Measurements from ENCODE around the gene PLSCR4.

Gene PLSCR4

GRCh38 chr3:146160321-146160963 lies 90.5 kb downstream of the PLSCR4 start:
- DNase-seq (ENCODE audit: low spot score), result no peak

- no peak for DNase-seq (ENCODE audit: low spot score)
These were observed 91.1 kb downstream of the PLSCR4 start for GRCh38 chr3:146159616-146160320.

- no peak for DNase-seq (ENCODE audit: low spot score)
These were observed 91.9 kb downstream of the PLSCR4 start for GRCh38 chr3:146159037-146159436.

GRCh38 chr3:146157325-146158060 lies 93.4 kb downstream of the PLSCR4 start:
- no peak for DNase-seq (ENCODE audit: low spot score)

DNA sequence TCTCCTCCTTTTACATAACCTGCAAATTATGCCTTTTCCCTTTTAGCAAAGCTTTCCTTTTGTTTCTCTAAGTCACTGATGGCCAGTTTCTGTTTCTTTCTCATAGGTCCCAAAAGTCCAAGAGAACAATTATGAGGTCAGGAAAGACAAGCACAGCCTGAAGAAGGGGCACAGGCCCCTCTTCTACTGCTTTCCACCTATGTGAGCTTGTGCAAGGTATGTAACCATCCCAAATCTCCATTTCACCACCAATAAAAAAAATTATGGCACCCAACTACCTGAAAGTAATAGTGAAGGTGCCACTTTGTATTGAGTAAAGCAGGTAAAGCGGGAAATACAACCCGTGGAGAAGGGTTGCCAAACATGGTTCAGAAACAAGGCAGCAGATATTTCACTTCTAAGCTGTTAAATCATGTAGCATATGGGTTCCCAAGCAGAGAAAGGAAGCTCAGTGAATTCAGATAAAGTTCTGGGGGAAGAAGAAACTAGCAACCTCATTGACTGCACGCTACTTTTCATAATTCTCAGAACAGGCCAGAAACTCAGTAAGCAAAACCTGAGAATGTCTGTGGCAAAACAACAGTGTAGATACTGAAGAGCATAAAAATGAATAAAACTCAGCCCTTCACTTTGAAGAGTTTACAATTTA lies 94.1 kb downstream of the PLSCR4 start:
- DNase-seq (ENCODE audit: low spot score), result no peak

DNA sequence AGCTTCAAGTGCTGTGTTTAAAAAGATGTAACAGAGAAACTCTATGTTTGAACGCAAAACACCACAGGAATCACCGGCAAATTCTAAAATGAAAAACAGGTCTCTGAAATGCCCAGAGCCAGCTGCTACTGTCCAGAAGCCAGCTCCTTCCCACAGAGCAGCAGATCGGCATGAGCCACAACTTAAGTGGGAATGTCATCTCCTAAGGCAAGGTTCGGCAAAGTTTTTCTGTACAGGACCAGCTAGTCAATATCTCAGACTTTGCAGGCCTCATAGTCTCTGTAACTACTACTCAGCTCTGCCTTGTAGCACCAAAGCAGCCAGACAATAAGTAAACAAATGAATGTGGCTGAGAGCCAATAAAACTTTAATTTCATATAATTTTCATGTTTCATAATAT lies 94.8 kb downstream of the PLSCR4 start:
- no peak for DNase-seq (ENCODE audit: low spot score)

DNA sequence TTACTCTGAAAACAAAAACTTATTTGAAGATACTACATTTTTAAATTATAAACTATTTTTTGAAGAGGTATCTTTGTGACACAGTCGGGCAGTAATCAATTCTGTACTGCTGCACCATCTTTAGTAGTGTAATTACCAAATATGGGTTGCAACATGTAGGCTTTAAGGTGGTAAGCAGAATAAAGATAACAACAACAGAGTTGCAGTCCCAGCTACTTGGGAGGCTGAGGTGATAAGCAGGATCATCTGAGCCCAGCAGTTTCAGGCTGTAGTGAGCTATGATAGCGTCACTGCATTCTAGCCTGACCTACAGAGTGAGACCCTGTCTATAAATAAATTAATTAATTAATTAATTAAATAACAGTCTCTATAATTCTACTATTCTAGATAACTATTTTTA lies 95.9 kb downstream of the PLSCR4 start:
- no peak for DNase-seq (ENCODE audit: low spot score)

DNA sequence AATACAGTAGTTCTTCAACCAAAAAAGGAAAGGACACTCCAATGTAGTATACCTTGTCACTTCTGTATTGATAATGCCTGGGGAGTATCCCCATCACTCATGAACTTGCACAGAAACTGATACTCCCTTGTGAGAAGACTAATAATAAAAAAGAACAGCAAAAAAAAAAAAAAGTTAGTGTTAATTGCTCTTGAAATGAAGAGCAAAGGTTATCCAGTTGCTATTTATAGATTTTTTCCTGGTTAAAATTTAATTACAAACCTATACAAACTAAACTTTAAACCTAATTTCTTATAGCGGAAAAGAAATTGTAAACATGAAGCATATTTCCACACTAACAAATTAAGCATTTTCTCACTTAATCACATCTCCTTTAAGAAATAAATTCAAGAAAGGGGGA lies 96.6 kb downstream of the PLSCR4 start:
- no peak for DNase-seq (ENCODE audit: low spot score)

DNA sequence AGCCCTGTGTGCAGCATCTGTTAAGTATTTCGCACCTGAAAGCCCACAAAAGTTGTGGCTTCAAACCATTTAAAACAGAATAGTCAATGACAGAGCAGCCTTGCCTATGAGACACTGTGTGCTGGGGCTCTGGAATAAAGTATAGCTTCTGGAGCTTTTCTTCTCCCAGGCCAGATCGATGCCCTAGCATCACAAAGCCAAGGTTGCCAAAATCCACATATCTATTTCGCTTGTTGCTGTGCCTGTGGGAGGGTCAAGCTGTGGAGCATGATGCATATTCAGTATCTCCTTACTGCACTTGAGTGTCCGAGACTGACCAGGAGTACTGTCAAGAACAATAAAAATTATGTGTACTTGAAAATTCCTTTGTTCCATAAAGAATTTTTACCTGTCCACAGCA lies 97.5 kb downstream of the PLSCR4 start:
- no peak for DNase-seq (ENCODE audit: low spot score)

DNA sequence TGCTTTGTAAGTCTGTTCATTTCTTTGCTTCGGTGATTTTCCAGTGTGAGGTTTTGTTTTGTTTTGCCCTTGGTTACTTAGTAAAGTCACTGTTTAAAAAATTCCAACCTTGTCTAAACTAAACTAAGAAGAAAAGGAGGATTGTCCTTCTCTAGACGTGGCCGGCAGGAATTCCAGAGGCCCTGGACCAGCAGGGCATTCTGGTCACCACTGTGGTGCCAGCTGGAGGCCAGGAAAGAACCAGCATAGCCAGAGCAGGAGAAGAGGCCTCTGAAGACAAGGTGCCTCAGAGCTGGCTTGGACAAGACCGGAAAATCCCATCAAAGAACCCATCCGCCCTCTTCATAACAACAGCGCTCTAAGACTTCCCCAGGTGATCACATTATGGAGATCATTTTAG lies 98.1 kb downstream of the PLSCR4 start:
- DNase-seq (ENCODE audit: low spot score), result no peak

- DNase-seq (ENCODE audit: low spot score), result no peak
These were observed 102.4 kb downstream of the PLSCR4 start for GRCh38 chr3:146148468-146148931.

DNA sequence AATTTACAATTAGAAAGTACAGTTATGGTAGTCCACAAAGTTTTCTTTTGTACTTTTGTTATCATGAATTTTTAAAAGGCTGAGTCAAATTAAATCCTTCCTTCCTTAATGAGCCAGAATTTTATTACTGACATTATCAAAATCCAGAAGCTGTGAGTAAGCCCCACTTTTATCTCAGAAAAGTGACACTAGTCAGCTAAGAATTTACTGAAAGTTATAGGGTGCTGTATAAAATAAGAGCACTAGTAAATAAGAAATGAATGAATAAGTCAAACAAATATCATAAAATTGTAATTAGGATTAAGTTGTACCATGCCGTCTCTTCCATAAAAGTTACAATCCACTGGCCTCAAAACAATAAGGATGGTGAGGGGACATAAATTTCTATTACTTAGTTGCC lies 105.3 kb downstream of the PLSCR4 start:
- DNase-seq (ENCODE audit: low spot score), result no peak

DNA sequence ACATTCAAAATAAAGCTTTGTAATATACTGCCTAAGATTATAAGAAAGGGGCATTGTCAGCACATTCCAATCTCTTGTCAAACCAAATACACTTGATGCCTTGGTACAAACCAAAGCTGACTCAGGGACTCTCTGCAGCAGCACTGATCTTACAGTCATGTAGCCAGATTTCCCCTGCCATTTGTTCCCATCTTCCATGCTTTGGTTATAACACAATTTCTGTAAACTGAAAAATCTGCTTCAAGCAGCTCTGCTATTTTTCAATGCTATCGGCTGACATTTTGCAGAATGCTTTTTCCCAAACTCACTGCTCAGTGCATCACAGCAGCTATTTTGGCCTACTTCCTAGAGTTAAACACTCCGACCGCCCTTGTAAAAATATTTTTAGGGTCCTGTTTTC lies 108.1 kb downstream of the PLSCR4 start:
- DNase-seq (ENCODE audit: low spot score), result no peak

Measured in hematopoietic multipotent progenitor cell treated with erythropoietin and hydrocortisone succinate and interleukin-3 and kit ligand, for 17 days (in vitro differentiated cells).